Left lung (tissue), 10 donors: Measurements from ENCODE around the gene RNASE8. TPM values are rescaled to one million over a fixed set of nuclear protein-coding genes. Genes with fewer than 3 reads are reported as not detected.

ENCODE experiments used
- ATAC-seq: fragments of 200-7000 bp; cut with Tn5 transposase; one replicate; pipeline ENCODE4 v1.9.1; 2020; ENCODE audit warnings: moderate library complexity
- DNase-seq, 4 donors: peaks; one replicate each; pipeline ENCODE4 v3.0.0-alpha.2; 2013 to 2020
- H3K27ac ChIP-seq, 2 donors: fragments of 200-600 bp; sonication (generic) in 1 of 2; one replicate each; pipeline versions ENCODE4 v1.5.0 to v1.8.0; 2020 to 2021
- H3K27me3 ChIP-seq, 2 donors: fragments of 200-600 bp; sonication (generic) in 1 of 2; one replicate each; pipeline versions ENCODE4 v1.5.0 to v1.8.0; 2020 to 2021
- H3K36me3 ChIP-seq, 2 donors: fragments of 200-600 bp; sonication (generic) in 1 of 2; one replicate each; pipeline versions ENCODE4 v1.5.0 to v1.8.0; 2020 to 2021
- H3K4me1 ChIP-seq, 2 donors: fragments of 200-600 bp; one replicate each; pipeline ENCODE4 v1.8.0; 2021
- H3K4me3 ChIP-seq, 2 donors: fragments of 200-600 bp; sonication (generic) in 1 of 2; one replicate each; pipeline versions ENCODE4 v1.5.0 to v1.8.0; 2020 to 2021; ENCODE audit warnings: mild to moderate bottlenecking in 1 of 2
- H3K9me3 ChIP-seq, 2 donors: fragments of 200-600 bp; sonication (generic) in 1 of 2; one replicate each; pipeline versions ENCODE4 v1.5.0 to v1.8.0; 2020 to 2021
- intact Hi-C, 2 donors: fragments of 100-400 bp; cut with DNase I; formaldehyde crosslinking; loops; one replicate each; pipeline versions ENCODE4 v1.11.2 to v1.14.2; 2022
- polyA plus RNA-seq, 6 donors: library from polyadenylated mRNA; unstranded; fragments of 120-200 nt; gene quantifications; one replicate each; pipeline ENCODE4 v1.2.1, GENCODE V29; 2013; ENCODE audit not compliant: insufficient read length in 6 of 6
- total RNA-seq, 2 donors: library from RNA; stranded (reverse); fragmentation: NEBNext Ultra II Directional; extraction: Animal tissue kit (Norgen Biotek cat#: 25700); gene quantifications; one replicate each; pipeline ENCODE4 v1.2.1, GENCODE V29; 2021
- TF ChIP-seq, protein P1 (sequence below), 2 donors: fragments of 200-600 bp; sonication (generic) in 1 of 2; IDR thresholded peaks; one replicate each; pipeline versions ENCODE4 v1.5.0 to v1.8.0; 2021; ENCODE audit warnings: antibody characterized with exemption in 2 of 2
- donor health status: DM: no; HTN: yes; CAD: no.
- donor health status: DM: no; HTN: no; CAD: no.

Gene RNASE8
- total and polyA plus RNA-seq, 8 donors = 0.21 to 0.31 TPM; not detected in 6

DNA sequence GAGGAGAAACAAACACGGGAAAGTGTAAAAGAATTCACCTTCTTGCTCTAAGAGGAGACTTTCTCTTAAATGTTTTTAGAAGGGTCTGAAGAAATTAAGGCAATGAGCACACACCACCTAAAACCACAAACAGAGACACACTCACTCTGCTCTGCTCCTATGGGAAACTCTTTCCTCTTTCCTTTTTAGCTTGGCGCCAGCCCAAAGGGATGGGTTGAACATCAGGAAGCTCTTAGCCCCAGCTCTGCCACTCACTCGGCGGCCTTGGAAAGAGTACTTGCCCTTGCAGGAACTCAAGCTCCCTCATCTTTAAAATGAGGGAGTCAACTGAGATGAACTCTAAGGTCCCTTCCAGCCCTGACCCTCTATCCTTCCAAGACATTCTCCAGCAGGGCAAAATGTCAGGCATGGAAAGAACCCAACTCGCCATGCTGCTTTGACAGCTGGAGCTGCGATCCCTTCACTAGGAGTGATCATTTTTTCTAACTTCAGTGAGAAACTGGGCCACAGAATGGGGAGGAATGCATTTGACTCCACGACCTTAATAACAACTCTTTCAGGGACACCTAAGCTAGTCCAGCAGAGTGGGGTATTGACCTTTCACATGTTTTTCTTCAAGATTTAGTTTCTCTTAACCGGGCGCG, 980 bp upstream of the RNASE8 start:
- Histone ChIP-seq H3K27me3 (no peaks in the 10 kb centered on the region), H3K9me3 (no peaks in the 10 kb centered on the region), H3K4me1 (no peaks in the 10 kb centered on the region), H3K4me3 (no peak overlapping the region), H3K36me3 (no peaks in the 10 kb centered on the region), H3K27ac (no peak overlapping the region)
- ATAC-seq (no peak), DNase-seq (no peak)
- TF ChIP-seq, protein P1, sequence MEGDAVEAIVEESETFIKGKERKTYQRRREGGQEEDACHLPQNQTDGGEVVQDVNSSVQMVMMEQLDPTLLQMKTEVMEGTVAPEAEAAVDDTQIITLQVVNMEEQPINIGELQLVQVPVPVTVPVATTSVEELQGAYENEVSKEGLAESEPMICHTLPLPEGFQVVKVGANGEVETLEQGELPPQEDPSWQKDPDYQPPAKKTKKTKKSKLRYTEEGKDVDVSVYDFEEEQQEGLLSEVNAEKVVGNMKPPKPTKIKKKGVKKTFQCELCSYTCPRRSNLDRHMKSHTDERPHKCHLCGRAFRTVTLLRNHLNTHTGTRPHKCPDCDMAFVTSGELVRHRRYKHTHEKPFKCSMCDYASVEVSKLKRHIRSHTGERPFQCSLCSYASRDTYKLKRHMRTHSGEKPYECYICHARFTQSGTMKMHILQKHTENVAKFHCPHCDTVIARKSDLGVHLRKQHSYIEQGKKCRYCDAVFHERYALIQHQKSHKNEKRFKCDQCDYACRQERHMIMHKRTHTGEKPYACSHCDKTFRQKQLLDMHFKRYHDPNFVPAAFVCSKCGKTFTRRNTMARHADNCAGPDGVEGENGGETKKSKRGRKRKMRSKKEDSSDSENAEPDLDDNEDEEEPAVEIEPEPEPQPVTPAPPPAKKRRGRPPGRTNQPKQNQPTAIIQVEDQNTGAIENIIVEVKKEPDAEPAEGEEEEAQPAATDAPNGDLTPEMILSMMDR (IDR thresholded peaks at IDR 0.05) = no peak
- intact Hi-C loops = no loop called here

DNA sequence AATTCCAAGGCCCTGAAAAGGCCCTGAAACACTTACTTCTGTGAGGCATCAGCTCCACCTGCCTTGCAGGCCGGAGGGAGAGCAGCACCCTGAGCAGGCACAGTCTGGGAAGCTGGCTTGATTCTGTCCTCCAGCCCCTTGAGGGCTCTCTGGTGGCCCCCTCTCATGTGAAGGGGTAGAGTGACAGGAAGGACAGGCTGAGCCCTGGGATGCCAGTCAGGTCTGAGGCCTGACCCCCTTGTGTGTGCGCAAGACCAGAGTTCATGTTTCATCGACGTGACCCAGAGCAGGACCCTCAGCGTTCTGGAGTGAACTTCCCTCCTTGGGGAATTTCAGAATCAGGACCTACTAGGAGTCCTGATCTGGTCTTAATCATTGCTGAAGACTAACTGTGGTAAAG, 1.3 kb downstream of the RNASE8 start:
- DNase-seq = no peak
- Histone ChIP-seq H3K9me3 (no peaks in the 10 kb centered on the region), H3K27ac (no peak overlapping the region), H3K36me3 (no peaks in the 10 kb centered on the region), H3K4me3 (no peak overlapping the region), H3K4me1 (no peaks in the 10 kb centered on the region), H3K27me3 (no peaks in the 10 kb centered on the region)
- ATAC-seq = no peak
- intact Hi-C loops = no loop called here
- TF ChIP-seq, protein P1 (IDR thresholded peaks at IDR 0.05) = no peak

DNA sequence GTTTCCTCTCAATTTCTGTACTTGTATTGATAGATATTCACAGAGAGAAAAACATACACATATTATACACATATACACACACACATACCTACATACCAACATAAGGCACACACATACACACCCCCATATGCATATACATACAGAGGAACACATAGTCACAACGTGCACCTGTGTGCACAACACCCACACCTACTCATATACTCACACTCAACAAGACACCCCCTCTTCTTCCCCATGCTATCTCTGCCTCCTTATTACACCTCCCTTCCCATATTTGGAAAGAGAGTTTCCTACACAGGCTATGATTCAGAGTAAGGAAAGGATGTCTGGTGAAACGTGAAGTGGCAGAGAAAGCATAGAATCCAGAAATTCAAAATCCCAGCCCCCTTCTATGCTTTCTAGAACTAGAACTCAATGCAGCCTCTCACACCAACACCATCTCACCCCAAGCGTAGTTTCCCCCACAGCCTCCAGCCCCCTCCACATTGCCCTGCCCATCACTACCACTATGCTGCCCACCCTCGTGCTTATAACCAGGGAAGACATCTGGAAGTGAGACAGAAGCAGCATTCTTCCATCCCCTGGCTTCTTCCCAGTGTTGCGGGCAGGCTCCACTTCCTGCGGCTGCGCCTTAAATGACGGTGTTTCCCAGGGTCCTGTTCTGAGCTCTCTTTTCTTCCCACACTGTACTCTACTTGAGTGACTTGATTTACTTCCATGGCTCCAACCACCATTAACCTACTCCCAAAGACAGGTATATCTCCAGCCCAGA, 2.4 kb downstream of the RNASE8 start:
- H3K4me1 ChIP-seq = no peaks in the 10 kb centered on the region
- intact Hi-C loops = no loop called here
- H3K9me3 ChIP-seq = no peaks in the 10 kb centered on the region
- ATAC-seq (no peak), DNase-seq (no peak)
- H3K27me3 ChIP-seq = no peaks in the 10 kb centered on the region
- no peaks in the 10 kb centered on the region for H3K36me3 ChIP-seq
- no peak overlapping the region for H3K27ac ChIP-seq
- no peak overlapping the region for H3K4me3 ChIP-seq
- TF ChIP-seq, protein P1 (IDR thresholded peaks at IDR 0.05) = no peak

DNA sequence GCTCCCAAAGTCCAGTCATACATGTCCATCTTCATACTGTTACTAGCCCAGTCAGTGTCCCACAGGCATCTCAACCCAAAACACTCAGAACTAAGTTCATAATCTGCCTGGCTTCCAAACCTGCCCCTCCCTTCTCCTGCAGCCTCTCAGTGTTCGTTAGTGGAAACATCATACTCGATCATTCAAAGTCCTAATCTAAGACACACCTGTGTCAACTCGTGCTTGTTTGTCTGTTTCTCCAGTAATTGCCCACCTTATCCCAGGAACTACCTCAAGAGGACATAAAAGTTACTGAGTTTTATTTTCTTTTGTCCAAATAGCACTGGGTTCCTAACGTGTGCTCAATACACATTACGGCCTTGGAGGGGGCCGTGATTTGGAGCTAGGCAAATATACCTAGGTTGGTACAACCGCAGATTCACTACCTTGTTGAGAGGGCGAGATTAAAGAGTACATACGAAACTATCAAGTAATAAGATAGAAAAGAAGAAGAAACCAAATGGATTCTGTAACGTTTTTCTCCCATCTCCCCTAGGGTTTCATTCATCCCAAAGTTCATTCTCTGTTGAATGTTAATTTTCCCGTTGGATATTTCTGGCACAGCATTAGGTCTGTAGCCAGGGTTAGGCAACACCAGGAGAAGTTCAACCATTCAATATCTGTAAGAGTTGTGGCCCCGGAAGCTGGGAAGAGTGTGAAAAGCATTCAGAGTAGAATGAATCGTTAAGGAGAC, 3.2 kb downstream of the RNASE8 start:
- Histone ChIP-seq H3K4me1 (no peaks in the 10 kb centered on the region), H3K9me3 (no peaks in the 10 kb centered on the region), H3K27me3 (no peaks in the 10 kb centered on the region), H3K27ac (no peak overlapping the region), H3K4me3 (no peak overlapping the region), H3K36me3 (no peaks in the 10 kb centered on the region)
- TF ChIP-seq, protein P1 (IDR thresholded peaks at IDR 0.05) = no peak
- intact Hi-C loops = no loop called here
- DNase-seq (no peak), ATAC-seq (no peak)

DNA sequence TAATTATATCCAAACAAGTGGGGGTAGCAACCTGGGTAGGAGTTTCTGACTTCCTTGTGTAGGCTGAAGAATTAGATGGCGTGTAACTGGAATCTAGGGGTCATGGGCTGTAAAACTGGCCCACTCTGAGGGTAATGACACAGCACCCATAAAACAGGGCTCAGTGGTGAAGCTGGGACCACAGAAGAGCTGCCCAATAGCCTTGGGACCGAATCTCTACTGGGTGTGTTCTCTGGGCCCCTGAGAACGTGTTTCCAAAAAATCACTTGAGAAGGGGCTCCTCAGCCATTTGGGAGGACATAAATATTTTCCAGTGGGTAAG, 3.7 kb downstream of the RNASE8 start:
- H3K36me3 ChIP-seq = no peaks in the 10 kb centered on the region
- no peaks in the 10 kb centered on the region for H3K4me1 ChIP-seq
- TF ChIP-seq, protein P1 (IDR thresholded peaks at IDR 0.05) = no peak
- intact Hi-C loops = no loop called here
- ATAC-seq (no peak), DNase-seq (no peak)
- H3K27me3 ChIP-seq = no peaks in the 10 kb centered on the region
- H3K4me3 ChIP-seq = no peak overlapping the region
- H3K27ac ChIP-seq = no peak overlapping the region
- no peaks in the 10 kb centered on the region for H3K9me3 ChIP-seq
